Kidney capillary endothelial cell (primary cell): ENCODE measurements around the gene CACNA2D3.

Experiments used
- DNase-seq: peaks from one replicate; pipeline ENCODE4 v3.0.0-alpha.2; 2018; ENCODE audit warnings: low spot score

The CACNA2D3 gene

GRCh38 chr3:54341811-54342210, 219.5 kb downstream of the CACNA2D3 start:
- no peak for DNase-seq

GRCh38 chr3:54342676-54343075, 220.3 kb downstream of the CACNA2D3 start:
- DNase-seq = no peak

DNA sequence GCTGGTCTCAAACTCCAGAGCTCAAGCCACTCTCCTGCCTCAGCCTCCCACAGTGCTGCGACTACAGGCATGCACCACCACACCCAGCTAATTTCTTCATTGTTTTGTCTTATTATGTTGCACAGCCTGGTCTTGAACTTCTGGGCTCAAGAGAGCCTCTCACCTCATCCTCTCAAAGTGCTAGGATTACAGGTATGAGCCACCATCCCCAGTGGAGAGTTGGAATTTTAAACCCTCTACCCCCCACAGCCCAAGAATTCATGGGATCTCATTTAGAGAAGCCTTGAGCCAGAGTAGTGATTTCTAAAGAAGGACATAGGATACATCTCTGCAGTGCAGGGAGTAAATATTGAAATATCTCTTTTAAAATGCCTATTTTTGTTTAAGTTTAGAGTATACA, 221.1 kb downstream of the CACNA2D3 start:
- DNase-seq = no peak

GRCh38 chr3:54344601-54345231, 222.4 kb downstream of the CACNA2D3 start:
- DNase-seq = no peak

DNA sequence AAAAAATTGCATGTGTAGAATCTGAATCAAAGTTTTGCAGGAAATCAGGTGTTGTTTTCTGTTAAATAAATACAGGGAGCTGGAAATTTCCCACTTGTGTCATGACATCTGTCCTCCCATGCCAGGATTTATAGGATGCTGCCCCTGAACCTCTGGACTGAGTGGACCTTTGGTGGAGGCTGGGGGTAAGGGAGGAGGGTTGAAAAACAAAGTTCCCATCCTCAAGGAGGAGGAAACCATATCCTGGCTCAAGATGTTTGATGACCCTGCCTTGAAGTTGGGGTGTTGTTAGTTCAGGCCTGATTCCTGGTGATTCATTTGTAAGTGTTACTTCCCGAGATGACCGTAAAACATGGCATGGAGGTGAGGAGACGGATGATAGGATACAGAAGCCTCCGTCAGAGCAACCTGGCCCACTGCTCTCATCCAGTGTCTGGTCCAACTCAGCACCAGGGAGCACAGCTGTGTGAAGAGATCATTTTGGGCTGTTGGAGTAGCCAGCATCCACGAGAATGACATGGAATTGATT, 223.6 kb downstream of the CACNA2D3 start:
- DNase-seq = no peak

- no peak for DNase-seq
These were observed 224.7 kb downstream of the CACNA2D3 start for GRCh38 chr3:54347060-54347459.

DNA sequence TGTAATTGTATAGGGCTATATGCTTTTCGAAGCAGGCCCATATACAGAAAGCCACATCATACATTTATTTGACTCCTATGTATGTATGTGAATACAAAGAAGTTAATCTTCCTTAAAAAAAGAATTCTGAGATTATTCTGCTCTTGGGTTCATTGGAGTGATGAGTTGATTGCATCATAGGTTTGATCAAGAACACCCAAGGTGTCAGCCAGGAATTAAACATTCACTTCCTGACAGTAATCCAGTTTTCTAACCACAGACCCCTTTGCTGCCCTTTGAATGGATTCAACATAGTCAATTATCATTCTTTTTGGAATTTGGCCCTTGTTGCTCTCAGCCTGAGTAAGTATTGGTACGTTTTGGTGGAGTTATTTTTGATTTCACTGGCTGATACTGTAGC, 225.6 kb downstream of the CACNA2D3 start:
- no peak for DNase-seq

DNA sequence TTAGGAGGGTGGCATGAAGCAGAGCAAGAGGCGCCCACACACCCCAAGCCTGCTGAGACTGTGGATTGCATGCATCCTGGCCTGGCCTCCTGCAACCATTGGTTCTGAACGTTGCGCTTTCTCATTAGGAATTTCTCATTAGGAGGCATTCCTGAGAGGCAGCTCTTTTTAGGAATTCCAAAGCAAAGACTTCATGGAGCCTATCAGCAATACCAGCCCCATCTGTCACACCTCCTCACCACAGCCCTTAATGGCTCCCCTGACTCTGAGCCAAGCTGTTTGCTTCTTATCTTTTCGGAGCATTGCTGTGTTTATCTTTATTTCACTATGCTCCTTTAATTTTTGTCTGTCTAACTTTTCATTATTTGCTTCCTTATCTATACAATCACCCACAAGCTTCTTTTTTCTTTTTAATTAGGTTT, 226.9 kb downstream of the CACNA2D3 start:
- DNase-seq = no peak

DNA sequence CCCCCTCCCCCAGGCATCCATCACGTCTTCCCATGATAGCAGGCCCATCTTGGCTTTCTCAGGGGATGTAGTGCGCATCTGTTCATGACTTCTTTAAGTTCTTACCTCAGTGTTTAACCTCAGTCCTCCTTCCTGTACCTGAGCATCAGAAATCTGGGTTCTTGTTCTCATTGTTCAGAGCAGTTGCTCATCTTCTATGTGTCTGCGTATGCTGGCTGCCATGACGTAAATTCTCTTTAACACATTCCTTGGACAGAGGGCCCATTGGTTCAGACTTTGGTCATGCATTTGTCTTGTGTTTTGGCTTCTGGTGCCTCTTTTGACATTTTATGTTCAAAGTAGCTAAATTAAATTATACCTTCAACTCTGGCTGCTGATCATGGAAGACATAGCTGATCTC, 227.3 kb downstream of the CACNA2D3 start:
- no peak for DNase-seq

- no peak for DNase-seq
These were observed 231.2 kb downstream of the CACNA2D3 start for GRCh38 chr3:54353546-54353945.

DNA sequence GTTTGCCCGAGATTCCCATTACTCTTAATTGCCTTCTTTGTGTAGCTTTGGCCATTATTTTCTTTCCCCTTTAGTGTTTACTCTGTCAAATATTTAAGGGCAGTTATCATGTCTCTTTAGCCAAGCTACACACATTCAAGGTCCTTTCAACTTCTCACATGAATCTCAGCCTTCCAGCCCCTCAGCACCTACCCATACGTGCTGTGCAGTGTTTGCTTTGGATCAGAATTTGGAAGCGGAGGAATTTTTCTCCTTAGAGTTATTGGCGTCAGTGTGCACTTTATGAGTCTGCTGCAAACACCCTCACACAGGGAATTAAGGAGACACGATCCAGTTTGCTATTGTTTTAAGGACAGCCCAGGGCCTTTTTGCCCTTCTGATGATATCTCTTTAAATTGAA, 231.6 kb downstream of the CACNA2D3 start:
- no peak for DNase-seq

GRCh38 chr3:54355800-54356199, 233.4 kb downstream of the CACNA2D3 start:
- DNase-seq = no peak

DNA sequence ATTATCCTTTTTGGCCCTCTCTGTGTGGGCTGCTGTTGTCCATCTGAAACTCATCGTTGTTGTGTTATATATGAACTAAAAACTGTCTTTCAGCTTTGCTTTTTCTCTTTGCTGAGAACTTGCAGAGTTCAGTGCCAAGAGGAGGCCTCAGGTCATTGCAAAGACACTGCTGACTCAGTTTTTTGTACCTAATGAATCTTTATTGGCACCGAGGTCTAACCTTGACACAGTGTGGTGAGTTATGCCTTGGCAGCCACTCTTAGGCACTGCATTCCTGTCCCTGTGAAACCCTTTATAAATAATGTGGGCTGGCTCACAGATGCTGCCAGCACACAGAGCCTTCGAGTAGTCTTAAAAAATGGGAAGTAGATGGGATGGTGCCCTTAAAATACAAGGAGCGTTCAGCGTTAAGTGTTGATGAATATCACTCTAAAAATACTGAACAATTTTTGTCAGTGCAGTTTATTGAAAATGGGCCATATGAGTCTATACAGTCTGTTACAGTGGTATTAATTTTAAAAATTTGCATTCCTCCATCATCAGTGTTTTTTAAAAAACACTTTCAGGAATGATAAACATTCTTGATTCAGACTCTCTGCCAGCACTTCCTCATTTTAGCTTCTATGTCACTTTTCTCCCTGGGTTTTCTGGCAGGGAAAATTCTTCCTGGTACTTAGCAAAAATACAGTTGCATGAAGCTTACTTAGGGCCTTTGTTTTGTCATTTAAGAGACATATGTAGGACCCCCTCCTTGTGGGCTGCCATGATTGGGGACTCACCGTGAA, 234.1 kb downstream of the CACNA2D3 start:
- DNase-seq = no peak

- DNase-seq = no peak
These were observed 234.9 kb downstream of the CACNA2D3 start for GRCh38 chr3:54357301-54357700.

DNA sequence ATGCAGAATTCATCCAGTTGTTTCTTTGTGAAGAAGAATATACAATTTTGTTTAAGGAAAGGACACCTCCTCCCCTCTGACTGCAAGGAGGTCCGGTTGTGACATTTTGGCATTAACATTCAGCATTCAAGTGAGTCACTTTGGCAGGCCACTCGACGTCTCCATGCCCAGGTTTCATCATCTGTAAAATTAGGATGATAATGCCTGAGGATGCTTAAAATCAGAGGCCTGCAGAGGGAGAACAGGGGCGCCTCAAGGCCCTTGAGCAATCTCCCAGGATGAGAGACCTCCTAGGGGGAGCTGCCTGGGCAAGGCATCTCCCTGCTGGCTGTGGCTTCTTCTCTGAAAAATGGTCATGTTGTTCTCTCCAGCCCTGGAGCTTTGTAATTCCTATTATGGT, 236.0 kb downstream of the CACNA2D3 start:
- DNase-seq = no peak

GRCh38 chr3:54358969-54359694, 236.8 kb downstream of the CACNA2D3 start:
- DNase-seq = no peak

GRCh38 chr3:54360320-54360719, 238.0 kb downstream of the CACNA2D3 start:
- no peak for DNase-seq

- DNase-seq = no peak
These were observed 239.5 kb downstream of the CACNA2D3 start for GRCh38 chr3:54361746-54362283.

GRCh38 chr3:54366007-54366750, 243.8 kb downstream of the CACNA2D3 start:
- DNase-seq = no peak

GRCh38 chr3:54366839-54367238, 244.5 kb downstream of the CACNA2D3 start:
- DNase-seq = no peak

DNA sequence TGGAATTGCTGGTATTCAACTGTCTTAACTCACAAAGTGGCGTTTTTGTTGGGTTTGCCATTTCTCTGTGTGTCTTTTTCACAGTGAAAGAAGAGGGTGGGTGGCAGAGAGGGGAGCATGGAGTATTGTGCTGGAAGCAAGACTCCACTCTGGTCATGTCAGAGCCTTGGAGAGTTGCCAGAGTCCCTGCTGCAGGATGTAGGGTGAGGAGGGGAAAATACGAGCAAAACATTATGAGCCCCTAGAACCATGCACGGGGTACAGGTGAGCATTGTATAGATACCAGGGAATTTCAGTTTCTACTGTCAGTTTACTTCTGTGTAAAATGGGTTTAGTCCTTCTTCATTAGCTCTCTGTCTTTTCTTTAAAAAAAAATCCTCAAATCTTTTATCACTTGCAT, 249.9 kb downstream of the CACNA2D3 start:
- DNase-seq = no peak
